Measurements from ENCODE around the gene ZSWIM6.

DNA sequence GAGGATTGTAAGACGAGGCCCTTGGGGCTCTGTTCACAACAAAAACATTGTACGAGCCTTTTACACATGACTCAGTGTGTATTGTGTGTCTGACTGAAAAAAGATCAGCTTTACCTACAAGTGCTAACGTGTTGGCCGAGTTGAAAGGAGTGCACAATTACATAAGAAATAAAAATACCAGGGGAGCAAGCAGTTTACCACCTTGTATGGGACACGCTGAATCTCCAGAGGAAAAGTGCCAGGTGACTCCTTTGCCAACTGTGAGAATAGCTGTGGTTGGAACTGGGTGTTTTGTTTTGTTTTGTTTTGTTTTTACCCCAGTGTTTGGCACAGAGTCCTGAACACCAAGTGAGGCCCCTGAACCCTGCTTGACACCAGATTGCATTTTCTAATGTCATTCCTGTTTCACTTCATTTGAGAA is 32.8 kb upstream of the ZSWIM6 start:
- TF ChIP-seq, protein P1, sequence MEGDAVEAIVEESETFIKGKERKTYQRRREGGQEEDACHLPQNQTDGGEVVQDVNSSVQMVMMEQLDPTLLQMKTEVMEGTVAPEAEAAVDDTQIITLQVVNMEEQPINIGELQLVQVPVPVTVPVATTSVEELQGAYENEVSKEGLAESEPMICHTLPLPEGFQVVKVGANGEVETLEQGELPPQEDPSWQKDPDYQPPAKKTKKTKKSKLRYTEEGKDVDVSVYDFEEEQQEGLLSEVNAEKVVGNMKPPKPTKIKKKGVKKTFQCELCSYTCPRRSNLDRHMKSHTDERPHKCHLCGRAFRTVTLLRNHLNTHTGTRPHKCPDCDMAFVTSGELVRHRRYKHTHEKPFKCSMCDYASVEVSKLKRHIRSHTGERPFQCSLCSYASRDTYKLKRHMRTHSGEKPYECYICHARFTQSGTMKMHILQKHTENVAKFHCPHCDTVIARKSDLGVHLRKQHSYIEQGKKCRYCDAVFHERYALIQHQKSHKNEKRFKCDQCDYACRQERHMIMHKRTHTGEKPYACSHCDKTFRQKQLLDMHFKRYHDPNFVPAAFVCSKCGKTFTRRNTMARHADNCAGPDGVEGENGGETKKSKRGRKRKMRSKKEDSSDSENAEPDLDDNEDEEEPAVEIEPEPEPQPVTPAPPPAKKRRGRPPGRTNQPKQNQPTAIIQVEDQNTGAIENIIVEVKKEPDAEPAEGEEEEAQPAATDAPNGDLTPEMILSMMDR (conservative IDR thresholded peaks at IDR 0.05) = no peak
- TF ChIP-seq ZFX (IDR thresholded peaks at IDR 0.05) = no peak

All from C4-2B (cell line).